HG02885 (cell line): ENCODE data around the gene EIPR1.

Experiments
- ATAC-seq: cut with Tn5 transposase; IDR thresholded peaks from one replicate; pipeline ENCODE4 v1.9.1; 2021; ENCODE audit warnings: mild to moderate bottlenecking; ENCODE audit not compliant: unreplicated experiment, poor library complexity

EIPR1 gene

GRCh38 chr2:3257826-3258225 lies 119.8 kb downstream of the EIPR1 start:
- ATAC-seq, result no peak

DNA sequence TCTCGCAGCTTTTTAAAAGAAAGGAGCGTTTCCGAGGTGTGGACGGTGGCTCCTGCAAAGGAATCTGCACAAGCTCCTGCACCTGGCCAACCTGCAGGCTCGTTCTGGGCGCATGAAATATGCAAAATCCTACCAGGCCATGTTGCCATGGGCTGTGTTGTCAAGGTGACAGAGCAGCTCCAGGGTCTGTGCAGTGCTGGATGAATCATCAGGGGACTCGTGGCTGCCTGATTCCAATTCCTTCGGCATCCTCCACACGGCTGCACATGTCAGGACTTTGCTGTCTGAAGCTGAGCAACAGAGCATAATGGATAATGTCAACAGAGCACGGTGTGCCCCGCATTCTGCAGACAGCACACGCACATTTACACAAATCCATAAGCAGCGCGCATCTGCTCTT lies 120.5 kb downstream of the EIPR1 start:
- no peak for ATAC-seq

- no peak for ATAC-seq
Measured at GRCh38 chr2:3256605-3257004, 121.0 kb downstream of the EIPR1 start.

GRCh38 chr2:3256157-3256556 lies 121.5 kb downstream of the EIPR1 start:
- ATAC-seq, result no peak

DNA sequence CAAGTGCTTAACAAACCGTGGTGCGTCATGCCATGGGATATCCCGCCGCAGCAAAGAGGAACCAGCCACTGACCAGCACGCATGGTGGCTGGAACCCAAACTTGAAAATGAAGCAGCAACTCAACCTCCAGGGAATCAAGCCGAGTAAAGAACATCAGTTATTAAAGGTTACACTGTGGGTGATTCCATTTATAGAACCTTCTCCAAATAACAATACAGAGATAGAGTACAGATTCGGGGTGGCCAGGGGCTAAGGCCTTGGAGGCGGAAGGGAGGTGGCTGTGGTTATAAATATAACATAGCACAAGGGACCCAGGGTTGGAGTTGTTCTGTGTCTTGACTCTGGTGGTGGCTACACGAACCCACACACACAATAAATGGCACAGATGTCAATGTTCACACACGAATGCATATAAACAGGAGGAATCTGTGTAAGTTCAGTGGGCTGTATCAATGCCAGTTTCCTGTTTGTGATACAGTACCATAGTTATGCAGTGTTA lies 123.1 kb downstream of the EIPR1 start:
- ATAC-seq, result peak; percentile 71

GRCh38 chr2:3253913-3254441 lies 123.6 kb downstream of the EIPR1 start:
- no peak for ATAC-seq

DNA sequence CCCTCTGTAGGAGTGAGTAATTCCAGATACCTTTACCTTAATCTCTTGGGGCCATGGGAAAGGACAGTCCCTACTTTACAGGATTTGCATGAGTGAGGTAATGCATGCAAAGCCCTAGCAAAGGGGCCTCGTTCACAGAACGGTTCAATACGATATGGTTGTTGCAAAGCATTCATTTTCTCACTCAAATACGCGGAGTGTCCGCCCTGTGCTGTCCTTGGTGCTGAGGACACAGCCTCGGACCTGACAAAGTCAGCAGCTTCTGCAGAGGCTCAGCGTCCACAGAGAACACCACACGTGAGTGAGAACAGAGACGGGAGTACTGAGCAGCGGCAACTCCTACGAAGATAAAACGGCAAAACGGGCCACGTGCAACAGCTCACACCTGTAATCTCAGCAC lies 125.7 kb downstream of the EIPR1 start:
- ATAC-seq, result no peak

GRCh38 chr2:3249476-3249962 lies 128.1 kb downstream of the EIPR1 start:
- no peak for ATAC-seq

- ATAC-seq, result no peak
Measured at GRCh38 chr2:3248754-3249475, 128.7 kb downstream of the EIPR1 start.

DNA sequence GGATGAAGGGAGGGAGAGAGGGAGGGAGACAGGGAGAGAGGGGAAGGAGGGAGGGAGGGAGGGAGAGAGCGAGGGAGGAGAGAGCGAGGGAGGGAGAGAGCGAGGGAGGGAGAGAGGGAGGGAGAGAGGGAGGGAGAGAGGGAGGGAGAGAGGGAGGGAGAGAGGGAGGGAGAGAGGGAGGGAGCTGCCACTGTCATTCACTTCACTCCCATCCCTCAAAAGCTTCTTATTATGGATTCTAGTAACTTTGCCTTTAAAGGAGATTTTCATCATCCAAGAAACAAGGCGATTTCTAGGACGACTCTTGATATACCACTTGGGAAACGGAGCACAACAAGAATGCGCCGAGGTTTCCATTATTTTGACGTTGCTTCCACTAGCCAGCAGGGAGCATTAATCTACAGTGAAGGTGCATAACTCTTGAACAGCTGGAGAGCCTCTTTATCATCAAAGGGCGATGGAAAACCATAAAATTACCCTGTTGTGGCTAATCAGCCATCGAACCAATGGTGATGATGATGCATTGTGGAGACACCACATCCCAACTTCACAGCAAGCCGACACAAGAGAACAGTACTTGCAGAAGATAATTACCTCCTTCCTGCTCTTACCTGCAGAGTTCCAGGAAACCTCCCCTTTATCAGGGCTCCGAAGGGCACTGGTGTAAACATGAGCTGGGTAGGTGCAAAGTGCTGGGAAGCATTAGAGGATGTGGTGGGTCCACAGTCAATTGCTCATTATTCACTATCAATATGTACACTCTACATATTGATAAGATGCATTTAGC lies 130.5 kb downstream of the EIPR1 start:
- no peak for ATAC-seq

DNA sequence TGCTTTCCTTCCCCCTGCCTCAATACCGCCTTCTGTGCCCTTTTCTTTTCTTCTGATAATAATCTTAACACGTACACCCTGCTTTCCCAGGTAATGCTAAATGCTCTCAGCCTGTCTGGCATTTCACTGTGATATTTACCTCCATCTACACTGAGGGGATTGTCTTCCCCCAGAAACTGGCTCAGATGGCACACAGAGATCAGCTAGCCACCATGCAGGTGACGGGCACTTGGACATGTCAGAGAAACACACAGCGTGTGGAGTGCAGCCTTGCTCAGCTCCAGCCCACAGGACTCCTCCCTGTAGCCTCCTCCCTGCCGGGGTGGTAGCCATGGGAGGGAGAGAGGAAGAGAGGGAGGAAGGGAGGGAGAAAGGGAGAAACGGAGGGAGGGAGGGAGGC lies 131.2 kb downstream of the EIPR1 start:
- ATAC-seq, result no peak

- no peak for ATAC-seq
Measured at GRCh38 chr2:3244486-3244885, 133.1 kb downstream of the EIPR1 start.

DNA sequence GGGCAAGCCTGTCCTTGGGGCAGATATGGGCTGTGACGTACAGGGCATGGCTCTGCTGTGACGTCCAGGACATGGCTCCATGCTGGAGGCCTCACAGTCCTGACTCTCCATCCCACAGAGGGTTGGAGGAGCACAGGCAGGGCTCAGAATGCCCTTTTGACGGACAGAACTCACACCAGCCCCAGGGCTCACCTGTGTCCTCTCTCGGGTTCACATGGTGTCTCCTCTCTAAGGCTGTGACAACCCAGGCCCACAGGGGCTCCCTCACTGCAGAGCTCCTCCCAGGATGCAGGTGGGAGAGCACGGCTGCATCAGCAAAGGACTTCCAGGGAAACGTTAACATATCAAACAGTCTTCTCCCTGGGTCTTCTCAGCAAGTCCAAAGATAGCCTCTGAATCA lies 133.8 kb downstream of the EIPR1 start:
- ATAC-seq, result no peak

GRCh38 chr2:3242747-3243369 lies 134.8 kb downstream of the EIPR1 start:
- ATAC-seq, result peak; percentile 60

DNA sequence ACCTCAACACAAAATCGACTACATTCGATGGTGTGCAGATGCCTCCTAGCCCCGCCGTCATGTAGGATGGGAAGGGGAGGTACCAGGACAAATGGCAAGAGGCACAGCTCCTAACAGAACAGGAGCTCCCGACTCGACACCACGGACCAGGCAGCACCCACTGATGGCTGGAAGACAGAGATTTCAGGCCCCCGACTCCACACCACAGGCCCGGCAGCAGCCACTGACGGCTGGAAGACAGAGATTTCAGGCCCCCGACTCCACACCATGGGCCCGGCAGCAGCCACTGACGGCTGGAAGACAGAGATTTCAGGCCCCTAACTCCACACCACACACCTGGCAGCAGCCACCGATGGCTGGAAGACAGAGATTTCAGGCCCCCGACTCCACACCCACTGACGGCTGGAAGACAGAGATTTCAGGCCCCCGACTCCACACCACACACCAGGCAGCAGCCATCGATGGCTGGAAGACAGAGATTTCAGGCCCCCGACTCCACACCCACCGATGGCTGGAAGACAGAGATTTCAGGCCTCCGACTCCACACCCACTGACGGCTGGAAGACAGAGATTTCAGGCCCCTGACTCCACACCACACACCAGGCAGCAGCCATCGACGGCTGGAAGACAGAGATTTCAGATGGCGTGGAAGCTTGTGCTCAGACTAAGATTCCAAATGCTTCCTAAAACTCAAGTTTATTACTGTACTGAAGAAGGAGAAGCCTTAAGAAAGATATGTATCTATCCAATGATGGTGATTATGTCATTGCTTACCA lies 135.5 kb downstream of the EIPR1 start:
- ATAC-seq, result no peak

DNA sequence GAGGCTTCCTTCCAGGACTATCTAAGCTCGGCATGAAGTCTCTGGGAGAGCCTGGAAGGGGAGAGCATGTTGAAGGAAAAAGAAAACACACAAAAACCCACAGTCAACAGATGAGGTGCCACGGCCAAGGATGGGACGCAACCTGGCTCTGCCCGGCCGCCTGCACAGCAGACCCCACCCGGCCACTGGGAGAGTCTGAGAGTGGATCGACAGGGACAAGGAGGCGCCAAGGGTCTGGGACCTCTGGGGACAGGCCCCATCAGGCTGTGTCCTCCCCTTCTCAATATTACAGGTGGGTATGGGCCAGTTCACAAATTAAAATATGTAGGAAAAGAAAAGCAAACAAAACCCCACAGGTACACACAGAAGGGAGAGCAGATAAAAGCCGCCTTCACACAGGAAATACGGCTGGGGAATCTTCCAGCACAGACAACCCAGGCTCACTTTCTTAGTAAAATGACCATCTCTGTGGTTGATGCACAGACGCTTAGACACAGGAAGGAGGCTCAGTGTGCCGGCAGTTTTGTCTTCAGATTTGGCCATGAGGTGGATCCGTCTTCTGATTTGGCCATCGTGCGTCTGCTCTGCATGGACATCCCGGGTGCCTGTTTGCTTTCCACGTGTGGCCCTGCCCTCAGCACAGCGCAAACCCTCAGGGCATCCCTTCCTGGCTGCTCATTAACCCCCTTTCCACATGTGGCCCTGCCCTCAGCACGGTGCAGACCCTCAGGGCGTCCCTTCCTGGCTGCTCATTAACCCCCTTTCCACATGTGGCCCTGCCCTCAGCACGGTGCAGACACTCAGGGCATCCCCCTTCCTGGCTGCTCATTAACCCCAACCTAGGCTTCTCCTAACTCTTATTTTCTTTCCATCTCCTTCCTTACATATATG lies 138.4 kb downstream of the EIPR1 start:
- ATAC-seq, result peak; percentile 89

DNA sequence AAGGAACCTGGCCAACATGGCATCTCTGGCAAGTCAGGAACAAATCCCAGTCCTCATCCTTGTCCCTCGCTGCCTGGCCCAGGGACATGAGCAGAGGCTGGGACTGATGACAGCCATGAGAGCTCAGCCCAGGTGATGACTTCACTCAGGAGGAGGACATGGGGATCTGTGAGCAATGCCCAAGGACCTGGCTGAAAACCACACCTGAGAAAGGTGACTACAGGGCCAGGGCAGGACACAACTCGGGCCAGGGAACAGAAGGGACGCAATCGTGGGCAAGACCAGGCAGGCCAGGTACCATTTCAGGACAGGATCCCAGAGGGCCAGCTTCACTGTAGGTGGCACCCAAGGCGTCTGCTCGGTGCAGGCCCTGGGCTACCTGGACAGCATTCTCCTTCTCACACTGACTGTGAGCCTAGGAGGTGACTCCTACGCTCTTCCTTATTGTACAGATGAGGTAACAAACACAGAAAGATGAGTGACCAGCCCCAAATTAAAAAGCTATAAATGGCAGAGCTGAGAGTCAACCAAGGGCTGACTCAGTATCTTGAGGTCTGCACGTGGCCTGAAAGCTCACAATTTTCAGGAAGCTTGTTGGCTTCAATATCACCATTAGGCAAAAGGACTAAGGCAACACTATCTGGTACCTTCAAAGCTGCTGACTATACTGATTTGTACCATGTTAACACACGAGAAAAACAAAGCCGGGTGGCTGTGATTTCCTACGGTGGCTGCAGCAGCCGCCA lies 141.1 kb downstream of the EIPR1 start:
- ATAC-seq, result no peak

DNA sequence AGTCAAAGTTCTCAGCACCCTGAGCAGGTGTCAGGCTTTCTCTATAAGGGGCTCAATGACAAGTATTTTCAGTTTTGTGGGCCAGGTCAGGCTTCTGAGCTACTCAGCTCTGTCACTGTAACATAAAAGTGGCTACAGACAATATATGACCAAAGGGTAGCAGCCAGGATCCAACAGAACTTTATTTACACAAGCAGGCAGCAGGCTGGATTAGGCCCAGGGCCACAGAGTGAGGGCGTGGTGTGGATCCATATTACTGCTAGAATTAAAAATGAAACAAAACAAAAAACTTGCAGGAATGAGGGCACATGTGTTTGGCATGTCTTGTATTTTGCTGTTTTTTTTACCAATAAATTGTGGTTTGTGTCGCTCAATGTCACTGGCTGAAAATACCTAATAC lies 143.7 kb downstream of the EIPR1 start:
- ATAC-seq, result no peak
